GM06990 (cell line): Measurements from ENCODE around the gene RABGEF1.
"Not testable (repeated sequence)": the region's sequence is repeated elsewhere in the genome, so short reads cannot be mapped to it uniquely, and the experiment has no call there.

Source experiments
- DNase-seq: peaks from one replicate; pipeline ENCODE4 v3.0.0-alpha.2; 2011; ENCODE audit not compliant: insufficient read length; ENCODE audit errors: extremely low read depth
- H3K27me3 ChIP-seq: replicated peaks from 2 replicates; pipeline ENCODE4 v1.6.0; 2011; ENCODE audit warnings: low read length; ENCODE audit not compliant: control insufficient read depth, insufficient read depth
- H3K36me3 ChIP-seq: 2 replicates; pipeline ENCODE4 v1.5.1; 2011; ENCODE audit warnings: low read length; ENCODE audit not compliant: control insufficient read depth, insufficient read depth
- H3K4me3 ChIP-seq: replicated peaks from 2 replicates; pipeline ENCODE4 v1.5.1; 2011; ENCODE audit warnings: low read depth, mild to moderate bottlenecking, control low read depth, low read length
- TF ChIP-seq, protein P1 (sequence below): IDR thresholded peaks from 2 replicates; pipeline ENCODE4 v1.5.1; 2011; ENCODE audit warnings: low read length, control low read depth, mild to moderate bottlenecking, inconsistent platforms; ENCODE audit not compliant: insufficient read depth, poor library complexity, severe bottlenecking

RABGEF1 gene

DNA sequence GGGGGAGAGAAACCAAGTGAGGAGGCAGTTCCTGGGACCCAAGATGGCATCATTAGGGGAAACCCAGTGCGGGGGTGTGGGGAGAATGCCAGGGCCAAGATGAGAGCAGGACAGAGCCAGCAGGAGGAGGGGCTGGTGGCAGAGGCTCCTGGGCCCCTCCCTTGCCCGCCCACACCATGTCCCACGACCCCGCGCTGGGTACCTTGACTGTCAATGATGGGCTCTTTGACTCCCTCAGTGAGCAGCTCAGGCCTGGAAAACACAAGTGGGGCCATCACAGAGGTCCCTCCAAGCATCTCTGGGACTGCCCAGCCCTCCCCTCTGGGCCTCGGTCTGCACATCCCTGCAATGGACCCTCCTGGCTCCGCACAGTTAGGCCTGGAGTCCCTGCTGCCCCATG, 75.4 kb downstream of the RABGEF1 start:
- no peak for DNase-seq
- TF ChIP-seq, protein P1, sequence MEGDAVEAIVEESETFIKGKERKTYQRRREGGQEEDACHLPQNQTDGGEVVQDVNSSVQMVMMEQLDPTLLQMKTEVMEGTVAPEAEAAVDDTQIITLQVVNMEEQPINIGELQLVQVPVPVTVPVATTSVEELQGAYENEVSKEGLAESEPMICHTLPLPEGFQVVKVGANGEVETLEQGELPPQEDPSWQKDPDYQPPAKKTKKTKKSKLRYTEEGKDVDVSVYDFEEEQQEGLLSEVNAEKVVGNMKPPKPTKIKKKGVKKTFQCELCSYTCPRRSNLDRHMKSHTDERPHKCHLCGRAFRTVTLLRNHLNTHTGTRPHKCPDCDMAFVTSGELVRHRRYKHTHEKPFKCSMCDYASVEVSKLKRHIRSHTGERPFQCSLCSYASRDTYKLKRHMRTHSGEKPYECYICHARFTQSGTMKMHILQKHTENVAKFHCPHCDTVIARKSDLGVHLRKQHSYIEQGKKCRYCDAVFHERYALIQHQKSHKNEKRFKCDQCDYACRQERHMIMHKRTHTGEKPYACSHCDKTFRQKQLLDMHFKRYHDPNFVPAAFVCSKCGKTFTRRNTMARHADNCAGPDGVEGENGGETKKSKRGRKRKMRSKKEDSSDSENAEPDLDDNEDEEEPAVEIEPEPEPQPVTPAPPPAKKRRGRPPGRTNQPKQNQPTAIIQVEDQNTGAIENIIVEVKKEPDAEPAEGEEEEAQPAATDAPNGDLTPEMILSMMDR = no peak

DNA sequence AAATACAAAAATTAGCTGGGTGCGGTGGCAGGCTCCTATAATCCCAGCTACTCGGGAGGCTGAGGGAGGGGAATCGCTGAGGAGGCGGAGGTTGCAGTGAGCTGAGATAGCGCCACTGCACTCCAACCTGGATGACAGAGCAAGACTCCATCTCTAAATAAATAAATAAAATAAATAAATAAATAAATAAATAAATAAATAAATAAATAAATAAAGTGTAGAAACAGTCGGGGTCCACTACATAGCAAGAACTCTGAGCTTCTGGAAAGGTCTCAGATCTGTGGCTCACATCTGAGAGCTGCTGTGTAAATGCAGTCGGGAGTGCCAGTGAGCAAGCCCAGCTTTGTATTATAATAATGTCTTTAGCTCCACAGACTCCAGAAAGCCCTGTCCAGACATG, 76.1 kb downstream of the RABGEF1 start:
- H3K36me3 ChIP-seq, DNase-seq, H3K4me3 ChIP-seq, H3K27me3 ChIP-seq: not testable (repeated sequence)

More for the DNA sequence above, 75.4 kb downstream of the RABGEF1 start:
- H3K4me3 ChIP-seq = no peak overlapping the region
- no peaks in the 10 kb centered on the region for H3K27me3 ChIP-seq
- peaks cover 1% of the 10 kb centered on the region; the same call in 1 of the 2 replicates for H3K36me3 ChIP-seq

DNA sequence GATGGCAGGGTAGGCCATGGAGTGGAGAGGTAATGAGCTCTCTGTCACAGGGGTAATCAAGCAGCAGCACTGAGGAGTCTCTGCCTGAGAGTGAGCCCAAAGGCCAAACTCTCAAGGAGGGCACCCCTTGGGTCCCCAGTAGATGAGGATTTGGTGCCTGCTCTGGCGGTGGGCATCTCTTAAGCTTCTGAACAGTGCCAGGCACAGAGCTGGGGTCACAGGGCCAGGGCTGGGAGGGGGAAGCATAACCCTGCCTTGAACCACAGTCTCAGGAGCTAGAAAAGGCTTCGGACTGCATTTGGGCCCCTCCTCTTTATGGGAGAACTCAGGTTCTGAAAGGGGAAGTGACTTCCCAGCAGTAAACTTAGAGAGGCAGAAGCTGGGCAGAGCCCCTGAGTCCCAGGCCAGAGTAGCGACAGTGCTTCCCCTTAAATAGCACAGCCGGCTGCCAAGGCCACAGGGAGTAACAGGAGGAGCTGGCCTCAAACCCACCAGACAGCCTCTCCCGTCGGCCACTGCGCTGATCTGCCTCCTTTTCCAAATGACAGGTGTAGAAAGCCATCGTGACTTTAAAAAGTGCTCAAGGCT, 76.8 kb downstream of the RABGEF1 start:
- not testable (repeated sequence) for DNase-seq, H3K27me3 ChIP-seq, H3K4me3 ChIP-seq, H3K36me3 ChIP-seq

DNA sequence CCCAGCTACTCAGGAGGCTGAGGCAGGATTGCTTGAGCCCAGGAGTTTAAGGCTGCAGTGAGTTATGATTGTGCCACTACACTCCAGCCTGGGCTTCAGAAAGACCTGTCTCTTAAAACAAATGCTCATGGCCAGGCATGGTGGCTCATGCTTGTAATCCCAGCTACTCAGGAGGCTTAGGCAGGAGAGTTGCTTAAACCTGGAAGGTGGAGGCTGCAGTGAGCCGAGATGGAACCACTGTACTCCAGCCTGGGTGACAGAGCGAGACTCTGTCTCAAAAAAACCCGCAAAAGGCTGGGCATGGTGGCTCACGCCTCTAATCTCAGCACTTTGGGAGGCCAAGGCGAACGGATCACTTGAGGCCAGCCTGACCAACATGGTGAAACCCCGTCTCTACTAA, 77.4 kb downstream of the RABGEF1 start:
- H3K36me3 ChIP-seq, DNase-seq, H3K27me3 ChIP-seq, H3K4me3 ChIP-seq: not testable (repeated sequence)

DNA sequence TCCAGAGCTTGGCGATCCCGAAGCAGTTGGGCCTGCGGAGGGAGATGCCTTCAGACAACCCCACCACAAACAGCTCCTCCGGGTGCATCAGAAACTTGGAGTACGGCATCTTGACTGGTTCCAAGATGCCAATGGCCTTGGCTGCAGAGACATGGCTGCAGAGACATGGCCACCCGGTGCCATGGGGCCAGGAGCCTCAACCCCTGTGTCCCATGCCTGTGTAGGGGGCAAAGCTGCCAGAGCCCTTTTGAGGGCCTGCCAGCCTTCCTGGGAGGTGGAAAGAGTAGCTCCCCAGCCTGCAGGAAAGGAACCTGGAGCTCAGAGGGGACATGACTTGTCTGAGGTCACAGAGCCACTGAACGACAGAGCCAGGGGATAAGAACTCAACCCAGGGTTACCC, 83.5 kb downstream of the RABGEF1 start:
- TF ChIP-seq, protein P1 = no peak
- Histone ChIP-seq H3K36me3 (no peaks in the 10 kb centered on the region), H3K4me3 (no peak overlapping the region), H3K27me3 (no peaks in the 10 kb centered on the region)
- DNase-seq = no peak

DNA sequence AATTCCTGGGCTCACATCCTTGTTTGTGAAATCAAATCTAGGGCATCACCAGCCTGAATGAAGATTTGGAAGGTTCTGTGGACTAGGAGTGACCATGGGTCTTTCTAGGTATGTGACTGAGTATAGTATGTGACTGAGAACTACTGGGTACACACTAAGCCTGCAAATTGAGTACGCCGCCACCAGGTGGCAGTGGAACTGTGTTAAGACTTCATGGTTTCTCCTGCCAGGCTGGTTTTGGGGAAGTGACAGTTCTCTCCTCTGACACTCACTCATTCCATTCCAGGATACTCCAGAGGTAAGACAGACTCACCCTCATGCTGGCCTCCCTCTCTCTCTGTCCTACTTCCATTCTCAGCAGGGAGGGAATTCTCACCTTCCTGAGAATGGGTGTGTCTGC, 85.0 kb downstream of the RABGEF1 start:
- H3K27me3 ChIP-seq, H3K36me3 ChIP-seq, DNase-seq, H3K4me3 ChIP-seq: not testable (repeated sequence)
- TF ChIP-seq, protein P1 = peak; percentile 39

DNA sequence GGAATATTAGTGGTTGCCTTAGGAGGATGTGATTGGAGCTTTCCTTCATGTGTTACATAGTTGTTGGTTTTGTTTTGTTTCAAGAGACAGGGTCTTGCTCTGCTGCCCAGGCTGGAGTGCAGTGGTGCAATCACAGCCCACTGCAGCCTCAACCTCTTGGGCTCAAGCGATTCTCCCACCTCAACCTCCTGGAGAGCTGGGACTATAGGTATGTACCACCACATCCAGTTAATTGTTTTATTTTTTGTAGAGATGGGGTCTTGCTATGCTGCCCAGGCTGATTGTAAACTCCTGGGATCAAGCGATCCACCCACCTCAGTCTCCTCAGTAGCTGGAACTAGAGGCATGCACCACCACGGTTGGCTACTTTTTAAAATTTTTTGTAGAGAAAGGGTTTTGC, 86.1 kb downstream of the RABGEF1 start:
- no peaks in the 10 kb centered on the region for H3K36me3 ChIP-seq
- H3K4me3 ChIP-seq = no peak overlapping the region
- DNase-seq = no peak
- H3K27me3 ChIP-seq = no peaks in the 10 kb centered on the region
- TF ChIP-seq, protein P1 = no peak

DNA sequence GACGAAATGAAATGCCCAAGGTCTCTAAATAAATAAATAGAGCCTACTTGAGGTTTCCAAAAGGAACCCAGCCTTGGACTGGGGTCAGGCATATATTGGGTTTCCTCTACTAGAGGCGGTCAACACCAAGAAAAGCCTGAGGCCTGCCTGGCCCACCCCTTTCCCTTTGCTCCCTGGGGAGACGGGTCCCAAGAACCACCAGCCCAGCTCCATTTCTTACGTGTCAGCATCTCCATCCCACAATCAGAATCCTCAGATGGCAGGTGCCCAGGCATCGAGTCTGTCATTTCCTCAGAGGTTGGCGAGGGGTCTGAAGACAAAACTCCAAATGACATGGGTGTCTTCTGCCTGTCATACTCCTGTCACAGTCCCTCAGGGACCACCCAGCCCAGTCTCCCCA, 90.4 kb downstream of the RABGEF1 start:
- not testable (repeated sequence) for H3K27me3 ChIP-seq, H3K36me3 ChIP-seq, H3K4me3 ChIP-seq, DNase-seq
